GM18858 (cell line): ENCODE results near the gene GPR171.

Experiments
- ATAC-seq: cut with Tn5 transposase; IDR thresholded peaks from one replicate; pipeline ENCODE4 v1.9.1; 2021; ENCODE audit not compliant: unreplicated experiment

The GPR171 gene

GRCh38 chr3:151178208-151178845, 24.7 kb downstream of the GPR171 start:
- ATAC-seq: no peak

GRCh38 chr3:151175952-151176351, 27.1 kb downstream of the GPR171 start:
- no peak for ATAC-seq

DNA sequence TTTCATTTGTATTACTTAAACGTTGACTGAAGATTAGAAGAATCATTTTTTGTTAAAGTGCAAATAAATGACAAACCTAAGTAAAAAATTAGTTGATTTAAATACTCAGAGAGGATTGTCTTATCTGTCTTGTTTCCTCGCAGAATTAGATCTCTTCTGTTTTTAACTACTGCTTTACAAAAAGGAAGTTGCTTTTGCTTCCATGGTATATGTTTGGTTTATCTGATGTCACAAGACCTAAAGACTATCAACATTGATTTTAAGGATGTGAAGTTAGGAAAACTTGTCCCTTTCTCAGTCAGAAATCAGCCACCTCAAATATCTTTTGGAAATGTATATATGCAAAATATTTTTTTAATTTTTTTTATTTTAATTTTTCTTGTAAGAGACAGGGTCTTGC, 28.7 kb downstream of the GPR171 start:
- ATAC-seq: no peak

GRCh38 chr3:151171145-151171757, 31.8 kb downstream of the GPR171 start:
- ATAC-seq: peak; percentile 46

DNA sequence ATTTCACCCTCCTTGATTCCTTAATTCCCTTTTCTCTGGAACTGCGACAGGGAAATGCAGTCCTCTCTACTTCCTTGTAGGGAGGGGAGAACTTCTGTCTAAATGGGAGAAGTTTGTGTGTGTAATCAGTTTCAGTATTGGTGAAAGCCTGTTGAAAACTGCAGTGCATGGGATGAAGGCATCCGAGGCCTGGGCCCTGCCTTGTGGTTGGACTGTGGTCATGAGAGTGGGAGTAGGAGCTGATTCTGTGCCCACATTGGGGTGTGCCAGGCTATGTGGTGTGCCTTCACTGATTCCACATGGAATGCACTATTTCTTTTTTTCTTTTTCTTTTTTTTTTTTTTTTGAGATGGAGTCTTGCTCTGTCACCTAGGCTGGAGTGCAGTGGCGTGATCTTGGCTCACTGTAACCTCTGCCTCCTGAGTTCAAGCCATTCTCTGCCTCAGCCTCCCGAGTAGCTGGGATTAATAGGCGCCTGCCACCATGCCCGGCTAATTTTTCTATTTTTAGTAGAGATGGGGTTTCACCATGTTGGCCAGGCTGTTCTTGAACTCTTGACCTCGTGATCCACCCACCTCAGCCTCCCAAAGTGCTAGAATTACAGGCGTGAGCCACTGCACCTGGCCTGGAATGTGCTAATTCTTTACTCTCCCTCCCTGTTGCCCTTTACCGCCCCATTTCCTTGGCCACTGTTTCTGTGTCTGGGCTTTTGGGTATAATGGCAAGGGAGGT, 32.9 kb downstream of the GPR171 start:
- peak; percentile 32 for ATAC-seq

- peak; percentile 42 for ATAC-seq
Measured at GRCh38 chr3:151169262-151169947, 33.6 kb downstream of the GPR171 start.

GRCh38 chr3:151168269-151169094, 34.5 kb downstream of the GPR171 start:
- no peak for ATAC-seq

DNA sequence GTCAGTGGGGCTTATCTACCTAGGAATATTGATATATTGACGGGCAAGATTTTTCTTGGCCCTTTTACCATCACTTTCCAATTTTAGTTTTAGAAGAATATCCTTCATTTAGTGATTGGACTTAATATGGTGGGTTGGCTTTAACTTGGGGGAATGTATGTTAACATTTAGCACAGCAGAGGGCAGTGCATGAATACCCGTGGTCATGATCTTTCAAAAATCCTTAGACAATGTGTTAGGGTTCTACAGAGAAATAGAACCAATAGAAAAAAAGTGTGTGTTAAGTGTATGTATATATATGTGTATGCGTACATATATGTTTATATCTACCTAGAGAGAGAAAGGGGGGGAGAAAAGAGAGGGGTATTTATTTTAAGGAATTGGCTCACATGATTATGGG, 36.9 kb downstream of the GPR171 start:
- no peak for ATAC-seq

- no peak for ATAC-seq
Measured at GRCh38 chr3:151165226-151165625, 37.8 kb downstream of the GPR171 start.

- no peak for ATAC-seq
Measured at GRCh38 chr3:151159806-151160205, 43.2 kb downstream of the GPR171 start.

DNA sequence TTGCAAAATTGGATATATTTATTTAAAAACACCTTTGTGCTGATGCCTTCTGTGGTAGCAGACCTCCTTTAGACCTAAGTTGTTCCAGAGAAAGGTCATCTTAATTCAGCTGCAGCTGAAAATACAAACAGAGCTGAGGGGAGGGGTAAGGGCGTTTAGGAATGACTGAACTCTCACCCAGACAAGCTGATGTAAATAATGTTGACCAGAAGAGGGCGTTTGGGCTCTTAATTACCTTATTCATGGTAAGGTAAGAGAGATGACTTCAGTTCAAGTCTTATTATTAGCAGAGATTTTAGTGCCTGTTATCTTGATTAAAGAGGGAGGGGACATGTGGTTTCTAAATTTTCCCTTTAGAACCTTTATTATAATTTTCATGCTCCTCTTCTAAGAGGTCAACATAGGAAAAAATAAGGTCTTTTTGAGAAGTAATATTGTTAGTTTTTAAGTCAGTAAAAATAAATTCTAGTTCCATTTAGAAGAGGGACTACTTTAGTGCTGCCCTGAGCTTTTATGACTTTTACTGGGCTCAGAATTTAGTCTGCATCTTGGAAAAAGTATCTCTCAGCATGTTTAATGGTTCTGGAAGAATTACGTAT, 46.3 kb downstream of the GPR171 start:
- ATAC-seq: peak; percentile 86

DNA sequence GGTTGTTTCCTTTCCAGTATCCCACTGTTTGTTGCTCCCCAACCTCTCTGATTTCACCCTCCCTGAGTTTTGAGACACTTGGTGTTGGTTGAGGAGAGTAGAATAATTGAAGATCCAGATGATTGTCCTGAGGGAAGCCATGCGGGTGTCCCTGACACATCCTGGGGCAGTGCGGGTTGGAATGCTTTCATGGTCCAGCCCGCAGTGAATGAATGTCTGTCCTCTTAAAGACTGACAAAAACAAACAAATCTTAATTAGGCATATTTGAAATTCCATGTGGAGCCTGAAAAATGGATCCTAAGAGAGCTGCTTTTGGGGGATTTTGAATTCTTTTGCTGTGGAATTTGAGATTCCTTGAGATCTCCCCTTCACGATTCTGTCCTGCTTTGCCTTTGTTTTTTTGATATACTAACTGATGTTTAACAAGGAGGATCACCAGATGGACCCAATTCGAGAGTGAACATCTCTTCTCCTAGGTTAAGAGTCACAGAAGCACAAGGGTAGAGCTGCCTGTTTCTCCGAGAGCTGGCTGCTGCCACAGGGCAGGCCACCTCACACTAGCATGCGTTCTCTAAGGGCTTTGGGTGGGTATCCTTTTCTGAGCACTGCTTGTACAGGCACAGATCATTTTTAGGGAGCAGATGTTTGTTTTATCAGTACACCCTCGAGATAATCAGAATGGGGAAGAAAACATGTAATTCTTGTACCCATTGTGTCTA, 47.4 kb downstream of the GPR171 start:
- ATAC-seq: no peak

GRCh38 chr3:151154566-151154965, 48.5 kb downstream of the GPR171 start:
- no peak for ATAC-seq

GRCh38 chr3:151152455-151153079, 50.4 kb downstream of the GPR171 start:
- no peak for ATAC-seq
